ENCODE data around the gene SH3GL2.

SH3GL2 gene

GRCh38 chr9:17772223-17772622 lies 193.4 kb downstream of the SH3GL2 start:
- H3K27ac ChIP-seq (ENCODE audit: low read length), result no peak overlapping the region
- no peak for DNase-seq (ENCODE audit: low read depth, low spot score)
- no CpG with 5 or more reads among the region's 3 CpGs for WGBS (ENCODE audit: insufficient coverage, insufficient read length)

GRCh38 chr9:17775656-17776055 lies 196.8 kb downstream of the SH3GL2 start:
- H3K36me3 ChIP-seq (ENCODE audit: control insufficient read depth, insufficient read depth, low read length), result no peaks in the 10 kb centered on the region
- H3K27me3 ChIP-seq (ENCODE audit: control insufficient read depth, insufficient read depth, low read length), result no peaks in the 10 kb centered on the region
- H3K4me1 ChIP-seq (ENCODE audit: control insufficient read depth, insufficient read depth, low read length), result no peaks in the 10 kb centered on the region
- H3K4me3 ChIP-seq (ENCODE audit: low read length), result no peak overlapping the region
- DNase-seq (ENCODE audit: low read depth, low spot score), result no peak
- H3K9me3 ChIP-seq (ENCODE audit: control insufficient read depth, insufficient read depth, low read length), result no peaks in the 10 kb centered on the region
- H3K27ac ChIP-seq (ENCODE audit: low read length), result no peak overlapping the region

More at GRCh38 chr9:17772223-17772622, 193.4 kb downstream of the SH3GL2 start:
- H3K9me3 ChIP-seq (ENCODE audit: control insufficient read depth, insufficient read depth, low read length), result no peaks in the 10 kb centered on the region
- H3K4me3 ChIP-seq (ENCODE audit: low read length), result no peak overlapping the region
- H3K36me3 ChIP-seq (ENCODE audit: control insufficient read depth, insufficient read depth, low read length), result no peaks in the 10 kb centered on the region
- no peaks in the 10 kb centered on the region for H3K4me1 ChIP-seq (ENCODE audit: control insufficient read depth, insufficient read depth, low read length)
- H3K27me3 ChIP-seq (ENCODE audit: control insufficient read depth, insufficient read depth, low read length), result no peaks in the 10 kb centered on the region

- WGBS (ENCODE audit: insufficient coverage, insufficient read length), result no CpG with 5 or more reads among the region's 3 CpGs
- Histone ChIP-seq H3K27ac (ENCODE audit: low read length) (no peak overlapping the region), H3K9me3 (ENCODE audit: control insufficient read depth, insufficient read depth, low read length) (no peaks in the 10 kb centered on the region), H3K4me3 (ENCODE audit: low read length) (no peak overlapping the region), H3K4me1 (ENCODE audit: control insufficient read depth, insufficient read depth, low read length) (no peaks in the 10 kb centered on the region), H3K27me3 (ENCODE audit: control insufficient read depth, insufficient read depth, low read length) (no peaks in the 10 kb centered on the region), H3K36me3 (ENCODE audit: control insufficient read depth, insufficient read depth, low read length) (no peaks in the 10 kb centered on the region)
- no peak for DNase-seq (ENCODE audit: low read depth, low spot score)
Observed at GRCh38 chr9:17776735-17777134, 197.9 kb downstream of the SH3GL2 start.

- no peak overlapping the region for H3K27ac ChIP-seq (ENCODE audit: low read length)
Observed at GRCh38 chr9:17777465-17777864, 198.6 kb downstream of the SH3GL2 start.

GRCh38 chr9:17782430-17783149 lies 203.7 kb downstream of the SH3GL2 start:
- Histone ChIP-seq H3K36me3 (ENCODE audit: control insufficient read depth, insufficient read depth, low read length) (no peaks in the 10 kb centered on the region), H3K9me3 (ENCODE audit: control insufficient read depth, insufficient read depth, low read length) (no peaks in the 10 kb centered on the region), H3K27ac (ENCODE audit: low read length) (no peak overlapping the region), H3K27me3 (ENCODE audit: control insufficient read depth, insufficient read depth, low read length) (no peaks in the 10 kb centered on the region), H3K4me1 (ENCODE audit: control insufficient read depth, insufficient read depth, low read length) (no peaks in the 10 kb centered on the region), H3K4me3 (ENCODE audit: low read length) (no peak overlapping the region)
- WGBS (ENCODE audit: insufficient coverage, insufficient read length), result no CpG with 5 or more reads among the region's 6 CpGs
- no peak for DNase-seq (ENCODE audit: low read depth, low spot score)

More at GRCh38 chr9:17777465-17777864, 198.6 kb downstream of the SH3GL2 start:
- no CpG with 5 or more reads among the region's 3 CpGs for WGBS (ENCODE audit: insufficient coverage, insufficient read length)
- H3K4me3 ChIP-seq (ENCODE audit: low read length), result no peak overlapping the region
- DNase-seq (ENCODE audit: low read depth, low spot score), result no peak
- H3K9me3 ChIP-seq (ENCODE audit: control insufficient read depth, insufficient read depth, low read length), result no peaks in the 10 kb centered on the region
- H3K27me3 ChIP-seq (ENCODE audit: control insufficient read depth, insufficient read depth, low read length), result no peaks in the 10 kb centered on the region
- no peaks in the 10 kb centered on the region for H3K4me1 ChIP-seq (ENCODE audit: control insufficient read depth, insufficient read depth, low read length)
- H3K36me3 ChIP-seq (ENCODE audit: control insufficient read depth, insufficient read depth, low read length), result no peaks in the 10 kb centered on the region

GRCh38 chr9:17783227-17783626 lies 204.4 kb downstream of the SH3GL2 start:
- Histone ChIP-seq H3K36me3 (ENCODE audit: control insufficient read depth, insufficient read depth, low read length) (no peaks in the 10 kb centered on the region), H3K4me3 (ENCODE audit: low read length) (no peak overlapping the region), H3K27me3 (ENCODE audit: control insufficient read depth, insufficient read depth, low read length) (no peaks in the 10 kb centered on the region), H3K4me1 (ENCODE audit: control insufficient read depth, insufficient read depth, low read length) (no peaks in the 10 kb centered on the region), H3K9me3 (ENCODE audit: control insufficient read depth, insufficient read depth, low read length) (no peaks in the 10 kb centered on the region), H3K27ac (ENCODE audit: low read length) (no peak overlapping the region)
- WGBS (ENCODE audit: insufficient coverage, insufficient read length), result no CpG with 5 or more reads among the region's 1 CpG
- DNase-seq (ENCODE audit: low read depth, low spot score), result no peak

- Histone ChIP-seq H3K27me3 (ENCODE audit: control insufficient read depth, insufficient read depth, low read length) (no peaks in the 10 kb centered on the region), H3K27ac (ENCODE audit: low read length) (no peak overlapping the region), H3K4me3 (ENCODE audit: low read length) (no peak overlapping the region), H3K4me1 (ENCODE audit: control insufficient read depth, insufficient read depth, low read length) (no peaks in the 10 kb centered on the region), H3K9me3 (ENCODE audit: control insufficient read depth, insufficient read depth, low read length) (no peaks in the 10 kb centered on the region), H3K36me3 (ENCODE audit: control insufficient read depth, insufficient read depth, low read length) (no peaks in the 10 kb centered on the region)
- DNase-seq (ENCODE audit: low read depth, low spot score), result no peak
- no CpG with 5 or more reads among the region's 6 CpGs for WGBS (ENCODE audit: insufficient coverage, insufficient read length)
Observed at GRCh38 chr9:17789316-17789715, 210.4 kb downstream of the SH3GL2 start.

GRCh38 chr9:17793713-17794622 lies 215.1 kb downstream of the SH3GL2 start:
- Histone ChIP-seq H3K4me3 (ENCODE audit: low read length) (no peak overlapping the region), H3K9me3 (ENCODE audit: control insufficient read depth, insufficient read depth, low read length) (no peaks in the 10 kb centered on the region), H3K27me3 (ENCODE audit: control insufficient read depth, insufficient read depth, low read length) (no peaks in the 10 kb centered on the region), H3K4me1 (ENCODE audit: control insufficient read depth, insufficient read depth, low read length) (no peaks in the 10 kb centered on the region), H3K27ac (ENCODE audit: low read length) (no peak overlapping the region), H3K36me3 (ENCODE audit: control insufficient read depth, insufficient read depth, low read length) (no peaks in the 10 kb centered on the region)
- no peak for DNase-seq (ENCODE audit: low read depth, low spot score)
- WGBS (ENCODE audit: insufficient coverage, insufficient read length), result 100% methylated on average over 1 of the region's 14 CpGs

- DNase-seq (ENCODE audit: low read depth, low spot score), result no peak
- Histone ChIP-seq H3K4me3 (ENCODE audit: low read length) (no peak overlapping the region), H3K9me3 (ENCODE audit: control insufficient read depth, insufficient read depth, low read length) (no peaks in the 10 kb centered on the region), H3K27me3 (ENCODE audit: control insufficient read depth, insufficient read depth, low read length) (no peaks in the 10 kb centered on the region), H3K36me3 (ENCODE audit: control insufficient read depth, insufficient read depth, low read length) (no peaks in the 10 kb centered on the region), H3K27ac (ENCODE audit: low read length) (no peak overlapping the region), H3K4me1 (ENCODE audit: control insufficient read depth, insufficient read depth, low read length) (no peaks in the 10 kb centered on the region)
- WGBS (ENCODE audit: insufficient coverage, insufficient read length), result no CpG with 5 or more reads among the region's 6 CpGs
Observed at GRCh38 chr9:17795744-17796143, 216.9 kb downstream of the SH3GL2 start.

GRCh38 chr9:17799369-17799768 lies 220.5 kb downstream of the SH3GL2 start:
- DNase-seq (ENCODE audit: low read depth, low spot score), result no peak
- WGBS (ENCODE audit: insufficient coverage, insufficient read length), result no CpG with 5 or more reads among the region's 2 CpGs
- H3K27ac ChIP-seq (ENCODE audit: low read length), result no peak overlapping the region
- H3K27me3 ChIP-seq (ENCODE audit: control insufficient read depth, insufficient read depth, low read length), result no peaks in the 10 kb centered on the region
- H3K36me3 ChIP-seq (ENCODE audit: control insufficient read depth, insufficient read depth, low read length), result no peaks in the 10 kb centered on the region
- H3K4me3 ChIP-seq (ENCODE audit: low read length), result no peak overlapping the region
- no peaks in the 10 kb centered on the region for H3K4me1 ChIP-seq (ENCODE audit: control insufficient read depth, insufficient read depth, low read length)
- no peaks in the 10 kb centered on the region for H3K9me3 ChIP-seq (ENCODE audit: control insufficient read depth, insufficient read depth, low read length)
